ENCODE data around the gene NAV2. TPM values are rescaled to one million over a fixed set of nuclear protein-coding genes. Genes with fewer than 3 reads are reported as not detected.

Gene NAV2
- total RNA-seq, 1 experiment from 2014 or later = 23.3 TPM

DNA sequence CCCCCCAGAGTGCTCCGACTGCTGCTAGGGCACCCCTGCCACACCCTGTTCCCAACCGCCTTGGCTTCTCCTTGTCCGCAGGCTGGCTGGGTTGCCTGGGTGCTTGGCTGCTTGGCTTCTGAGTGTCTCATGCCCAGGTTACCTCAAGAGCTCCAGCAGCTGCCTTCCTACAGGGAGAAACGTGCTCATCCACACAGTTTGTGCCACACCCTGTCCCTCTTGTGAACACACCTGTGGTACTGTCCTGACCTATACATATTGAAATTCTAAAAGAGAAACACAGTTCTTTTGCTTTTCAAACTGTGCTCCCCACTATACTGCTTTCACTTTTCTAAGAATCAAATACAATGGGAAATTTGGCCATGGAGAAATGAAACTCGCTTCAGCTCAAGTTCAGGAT is 256.2 kb downstream of the NAV2 start:
- H3K4me1 ChIP-seq (replicated peaks; ENCODE audit: insufficient read depth) = peaks cover 13% of the 10 kb centered on the region
- no peak overlapping the region for H2AFZ ChIP-seq
- H3K36me3 ChIP-seq (ENCODE audit: low read depth) = no peaks in the 10 kb centered on the region
- no peak overlapping the region for H3K27ac ChIP-seq
- BruUV-seq (replicated peaks) = no TSS peak
- POLR2A ChIA-PET (ENCODE audit: unreplicated experiment) = no interaction called here
- no peaks in the 10 kb centered on the region for H3K27me3 ChIP-seq (ENCODE audit: insufficient read depth, low read depth)
- no peak overlapping the region for H3K4me2 ChIP-seq
- CTCF ChIA-PET = no interaction called here
- H3K79me2 ChIP-seq (ENCODE audit: low read depth) = no peaks in the 10 kb centered on the region
- intact Hi-C loops (cut with micrococcal nuclease; ENCODE audit: unreplicated experiment) = no loop called here
- DNase-seq = no peak
- TF ChIP-seq CTCF (conservative IDR thresholded peaks at IDR 0.05) (no peak), EZH2 (IDR thresholded peaks at IDR 0.05; ENCODE audit: low read depth) (no peak)
- no peak overlapping the region for H3K4me3 ChIP-seq
- H4K20me1 ChIP-seq (ENCODE audit: insufficient read depth) = no peaks in the 10 kb centered on the region
- no peaks in the 10 kb centered on the region for H3K9me2 ChIP-seq (ENCODE audit: insufficient read depth)
- no peaks in the 10 kb centered on the region for H3F3A ChIP-seq (ENCODE audit: insufficient read depth, low read depth)
- H3K9me3 ChIP-seq (ENCODE audit: insufficient read depth, low read depth) = no peaks in the 10 kb centered on the region

- Histone ChIP-seq H3K4me2 (no peak overlapping the region), H3K27ac (no peak overlapping the region), H3F3A (ENCODE audit: insufficient read depth, low read depth) (no peaks in the 10 kb centered on the region), H4K20me1 (ENCODE audit: insufficient read depth) (no peaks in the 10 kb centered on the region), H3K9me2 (ENCODE audit: insufficient read depth) (no peaks in the 10 kb centered on the region), H3K4me3 (no peak overlapping the region), H3K27me3 (ENCODE audit: insufficient read depth, low read depth) (no peaks in the 10 kb centered on the region), H3K9me3 (ENCODE audit: insufficient read depth, low read depth) (no peaks in the 10 kb centered on the region), H2AFZ (no peak overlapping the region), H3K79me2 (ENCODE audit: low read depth) (no peaks in the 10 kb centered on the region), H3K36me3 (ENCODE audit: low read depth) (no peaks in the 10 kb centered on the region), H3K4me1 (replicated peaks; ENCODE audit: insufficient read depth) (peaks cover 13% of the 10 kb centered on the region)
- BruUV-seq (replicated peaks) = no TSS peak
- TF ChIP-seq EZH2 (IDR thresholded peaks at IDR 0.05; ENCODE audit: low read depth) = no peak
- no peak for TF ChIP-seq CTCF (conservative IDR thresholded peaks at IDR 0.05)
- DNase-seq = no peak
- CTCF ChIA-PET = interaction anchor here (0.7 kb wide), 1 partner anchor 140 kb away, joined by 4 read pairs; no protein-coding TSS in a partner anchor
- intact Hi-C loops (cut with micrococcal nuclease; ENCODE audit: unreplicated experiment) = no loop called here
- POLR2A ChIA-PET (ENCODE audit: unreplicated experiment) = no interaction called here
Observed at GRCh38 chr11:19970944-19971343, 258.3 kb downstream of the NAV2 start.

DNA sequence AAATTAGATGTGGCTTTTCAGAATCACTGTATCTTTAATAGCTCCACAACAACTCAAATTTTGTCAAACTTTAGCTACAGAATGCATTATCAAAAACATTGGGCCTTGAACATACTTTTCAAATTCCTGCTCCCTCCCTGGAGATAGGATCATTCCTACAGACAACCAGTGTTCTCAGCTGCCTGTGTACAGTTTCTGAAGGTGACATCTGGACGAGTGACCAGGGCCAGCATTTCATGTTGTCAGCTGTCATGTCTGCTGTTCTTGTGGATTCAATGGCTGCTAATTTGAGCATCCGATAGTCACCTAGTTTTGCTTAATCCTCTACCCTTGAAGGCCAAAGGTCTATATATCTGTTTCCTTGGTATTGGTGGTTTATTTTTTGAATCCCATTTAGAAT is 259.5 kb downstream of the NAV2 start:
- POLR2A ChIA-PET (ENCODE audit: unreplicated experiment) = no interaction called here
- Histone ChIP-seq H3K4me1 (replicated peaks; ENCODE audit: insufficient read depth) (peaks cover 11% of the 10 kb centered on the region), H3K4me2 (no peak overlapping the region), H3K27ac (no peak overlapping the region), H3K9me2 (ENCODE audit: insufficient read depth) (no peaks in the 10 kb centered on the region), H2AFZ (no peak overlapping the region), H3K79me2 (ENCODE audit: low read depth) (no peaks in the 10 kb centered on the region), H3K36me3 (ENCODE audit: low read depth) (no peaks in the 10 kb centered on the region), H3K9me3 (ENCODE audit: insufficient read depth, low read depth) (no peaks in the 10 kb centered on the region), H3K4me3 (no peak overlapping the region), H3F3A (ENCODE audit: insufficient read depth, low read depth) (peaks cover under 1% of the 10 kb centered on the region; the same call in 1 of the 2 replicates), H3K27me3 (ENCODE audit: insufficient read depth, low read depth) (no peaks in the 10 kb centered on the region), H4K20me1 (ENCODE audit: insufficient read depth) (no peaks in the 10 kb centered on the region)
- TF ChIP-seq EZH2 (IDR thresholded peaks at IDR 0.05; ENCODE audit: low read depth) = no peak
- TF ChIP-seq CTCF (conservative IDR thresholded peaks at IDR 0.05) = no peak
- CTCF ChIA-PET = no interaction called here
- intact Hi-C loops (cut with micrococcal nuclease; ENCODE audit: unreplicated experiment) = no loop called here
- BruUV-seq (replicated peaks) = no TSS peak
- no peak for DNase-seq

Measured in PC-9 (cell line).